ENCODE results near the gene SSR1. TPM values are rescaled to one million over a fixed set of nuclear protein-coding genes. Genes with fewer than 3 reads are reported as not detected.

SSR1 gene
- total and polyA plus RNA-seq, 2 of the 13 experiments (the other 11 are each of a cell fraction or from before 2014, with no cell fraction given) = 203 to 243 TPM

GRCh38 chr6:7261032-7261841 is 51.8 kb downstream of the SSR1 start (continued):
- peak; percentile 72 for TF ChIP-seq ZNF407 (CRISPR knock-in tag; IDR thresholded peaks at IDR 0.05; ENCODE audit: not compliant biosample characterization)
- peak; percentile 87; the same call in 1 of the 2 replicates for TF ChIP-seq ZFP91 (CRISPR knock-in tag; IDR thresholded peaks at IDR 0.05; ENCODE audit: borderline replicate concordance)
- peak; percentile 21; the same call in 1 of the 2 replicates for TF ChIP-seq FOXA3 (CRISPR knock-in tag; IDR thresholded peaks at IDR 0.05)
- peak; percentile 93 for TF ChIP-seq ZNF275 (CRISPR knock-in tag; IDR thresholded peaks at IDR 0.05; ENCODE audit: borderline replicate concordance)
- TF ChIP-seq ZNF616 (CRISPR knock-in tag; IDR thresholded peaks at IDR 0.05; ENCODE audit: low read depth) = no peak
- TF ChIP-seq TOPORS (CRISPR knock-in tag; IDR thresholded peaks at IDR 0.05) = peak; percentile 76; the same call in 1 of the 2 replicates
- 0 out of 2 replicates have a peak, but pooled peaks have one; percentile 15 for TF ChIP-seq JUN (CRISPR knock-in tag; IDR thresholded peaks at IDR 0.05)
- no peak for TF ChIP-seq PHF5A (CRISPR knock-in tag; IDR thresholded peaks at IDR 0.05; ENCODE audit: low read depth, unreplicated experiment)
- peak; percentile 75 for TF ChIP-seq SP5 (CRISPR knock-in tag; IDR thresholded peaks at IDR 0.05; ENCODE audit: borderline replicate concordance, low read depth)
- TF ChIP-seq NR1H2 (CRISPR knock-in tag; IDR thresholded peaks at IDR 0.05; ENCODE audit: borderline replicate concordance, low read depth) = 0 out of 2 replicates have a peak, but pooled peaks have one; percentile 62
- TF ChIP-seq ZNF326 (CRISPR knock-in tag; IDR thresholded peaks at IDR 0.05; ENCODE audit: borderline replicate concordance) = no peak
